HG02970 (cell line): ENCODE data around the gene INSL3.
"Not testable (repeated sequence)": the region's sequence is repeated elsewhere in the genome, so short reads cannot be mapped to it uniquely, and the experiment has no call there.

ENCODE experiments used
- ATAC-seq: cut with Tn5 transposase; IDR thresholded peaks from one replicate; pipeline ENCODE4 v1.9.1; 2021; ENCODE audit warnings: mild to moderate bottlenecking, moderate library complexity, moderate number of reproducible peaks; ENCODE audit not compliant: unreplicated experiment, low FRiP score

INSL3 gene

GRCh38 chr19:17790059-17790780 lies 31.1 kb downstream of the INSL3 start:
- no peak for ATAC-seq

- no peak for ATAC-seq
These were observed 32.7 kb downstream of the INSL3 start for GRCh38 chr19:17788632-17789031.

- ATAC-seq = no peak
These were observed 33.9 kb downstream of the INSL3 start for GRCh38 chr19:17787274-17787913.

- no peak for ATAC-seq
These were observed 36.9 kb downstream of the INSL3 start for GRCh38 chr19:17784201-17785008.

- not testable (repeated sequence) for ATAC-seq
These were observed 37.6 kb downstream of the INSL3 start for GRCh38 chr19:17783721-17784120.

- ATAC-seq = no peak
These were observed 40.5 kb downstream of the INSL3 start for GRCh38 chr19:17780781-17781180.

GRCh38 chr19:17778968-17779929 lies 42.1 kb downstream of the INSL3 start:
- ATAC-seq = no peak

GRCh38 chr19:17778251-17778967 lies 42.9 kb downstream of the INSL3 start:
- no peak for ATAC-seq

GRCh38 chr19:17777840-17778239 lies 43.5 kb downstream of the INSL3 start:
- ATAC-seq = not testable (repeated sequence)

GRCh38 chr19:17775991-17776803 lies 45.1 kb downstream of the INSL3 start:
- ATAC-seq = peak; percentile 70

GRCh38 chr19:17775245-17775927 lies 45.9 kb downstream of the INSL3 start:
- ATAC-seq = no peak

- ATAC-seq = no peak
These were observed 49.1 kb downstream of the INSL3 start for GRCh38 chr19:17772172-17772571.

- ATAC-seq = no peak
These were observed 50.7 kb downstream of the INSL3 start for GRCh38 chr19:17770613-17771012.

- ATAC-seq = no peak
These were observed 53.8 kb downstream of the INSL3 start for GRCh38 chr19:17767559-17767958.

- ATAC-seq = no peak
These were observed 54.7 kb downstream of the INSL3 start for GRCh38 chr19:17766543-17767131.
